SU-DHL-6 (cell line): ENCODE measurements around the gene SPG7.

Experiments used
- EZH2phosphoT487 ChIP-seq: fragments of 200-600 bp; sonication (generic), shearing (Covaris generic); conservative IDR thresholded peaks from 2 replicates; pipeline ENCODE4 v1.6.1; 2018; ENCODE audit warnings: mild to moderate bottlenecking, antibody characterized with exemption, low read length, moderate library complexity, mixed read lengths
- TF ChIP-seq, protein P1 (sequence below): fragments of 200-600 bp; sonication (generic); IDR thresholded peaks from one replicate; pipeline ENCODE4 v1.5.1; 2017; ENCODE audit warnings: antibody characterized with exemption, mild to moderate bottlenecking, low read length, moderate library complexity; ENCODE audit not compliant: insufficient read depth, poor library complexity, severe bottlenecking

- TF ChIP-seq, protein P1, sequence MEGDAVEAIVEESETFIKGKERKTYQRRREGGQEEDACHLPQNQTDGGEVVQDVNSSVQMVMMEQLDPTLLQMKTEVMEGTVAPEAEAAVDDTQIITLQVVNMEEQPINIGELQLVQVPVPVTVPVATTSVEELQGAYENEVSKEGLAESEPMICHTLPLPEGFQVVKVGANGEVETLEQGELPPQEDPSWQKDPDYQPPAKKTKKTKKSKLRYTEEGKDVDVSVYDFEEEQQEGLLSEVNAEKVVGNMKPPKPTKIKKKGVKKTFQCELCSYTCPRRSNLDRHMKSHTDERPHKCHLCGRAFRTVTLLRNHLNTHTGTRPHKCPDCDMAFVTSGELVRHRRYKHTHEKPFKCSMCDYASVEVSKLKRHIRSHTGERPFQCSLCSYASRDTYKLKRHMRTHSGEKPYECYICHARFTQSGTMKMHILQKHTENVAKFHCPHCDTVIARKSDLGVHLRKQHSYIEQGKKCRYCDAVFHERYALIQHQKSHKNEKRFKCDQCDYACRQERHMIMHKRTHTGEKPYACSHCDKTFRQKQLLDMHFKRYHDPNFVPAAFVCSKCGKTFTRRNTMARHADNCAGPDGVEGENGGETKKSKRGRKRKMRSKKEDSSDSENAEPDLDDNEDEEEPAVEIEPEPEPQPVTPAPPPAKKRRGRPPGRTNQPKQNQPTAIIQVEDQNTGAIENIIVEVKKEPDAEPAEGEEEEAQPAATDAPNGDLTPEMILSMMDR = no peak
- TF ChIP-seq EZH2phosphoT487 = no peak
These were observed 33.6 kb downstream of the SPG7 start for GRCh38 chr16:89541792-89542191.
